MM.1S (cell line): ENCODE measurements around the gene PTPRN2.

ENCODE experiments used
- DNase-seq: peaks from one replicate; pipeline ENCODE4 v3.0.0-alpha.2; 2015
- H2AFZ ChIP-seq: fragments of 300-600 bp; sonication (generic); 2 replicates; pipeline ENCODE4 v1.6.0; 2016; ENCODE audit warnings: antibody characterized with exemption, low read length
- H3F3A ChIP-seq: fragments of 300-600 bp; sonication (generic); 2 replicates; pipeline ENCODE4 v1.6.1; 2016; ENCODE audit warnings: mild to moderate bottlenecking, antibody characterized with exemption, low read length, moderate library complexity, mixed read lengths; ENCODE audit not compliant: insufficient read depth
- H3K27ac ChIP-seq: fragments of 300-600 bp; sonication (generic); 2 replicates; pipeline ENCODE4 v1.5.1; 2016; ENCODE audit warnings: mild to moderate bottlenecking, low read length
- H3K27me3 ChIP-seq: fragments of 300-600 bp; sonication (generic); replicated peaks from 2 replicates; pipeline ENCODE4 v1.6.0; 2016; ENCODE audit warnings: low read length; ENCODE audit not compliant: insufficient read depth
- H3K36me3 ChIP-seq: fragments of 300-600 bp; sonication (generic); replicated peaks from 2 replicates; pipeline ENCODE4 v1.6.1; 2016; ENCODE audit warnings: mild to moderate bottlenecking, low read length, mixed read lengths; ENCODE audit not compliant: insufficient read depth
- H3K4me1 ChIP-seq: fragments of 300-600 bp; sonication (generic); 2 replicates; pipeline ENCODE4 v1.6.1; 2016; ENCODE audit warnings: low read length, mixed read lengths
- H3K4me2 ChIP-seq: fragments of 300-600 bp; sonication (generic); 2 replicates; pipeline ENCODE4 v1.6.0; 2016; ENCODE audit warnings: low read depth, low read length
- H3K4me3 ChIP-seq: fragments of 300-600 bp; sonication (generic); 2 replicates; pipeline ENCODE4 v1.5.1; 2016; ENCODE audit warnings: low read length, mixed read lengths
- H3K79me2 ChIP-seq: fragments of 300-600 bp; sonication (generic); 2 replicates; pipeline ENCODE4 v1.6.1; 2016; ENCODE audit warnings: mixed run types, low read length, mixed read lengths
- H3K9ac ChIP-seq: fragments of 300-600 bp; sonication (generic); 2 replicates; pipeline ENCODE4 v1.6.1; 2016; ENCODE audit warnings: low read length, mixed read lengths
- H3K9me2 ChIP-seq: fragments of 300-600 bp; sonication (generic); replicated peaks from 2 replicates; pipeline ENCODE4 v1.6.1; 2016; ENCODE audit warnings: mild to moderate bottlenecking, low read length, mixed read lengths; ENCODE audit not compliant: insufficient read depth
- H3K9me3 ChIP-seq: fragments of 300-600 bp; sonication (generic); replicated peaks from 2 replicates; pipeline ENCODE4 v1.6.1; 2016; ENCODE audit warnings: mild to moderate bottlenecking, low read length, mixed read lengths; ENCODE audit not compliant: insufficient read depth
- H4K20me1 ChIP-seq: fragments of 300-600 bp; sonication (generic); 2 replicates; pipeline ENCODE4 v1.6.1; 2016; ENCODE audit warnings: mild to moderate bottlenecking, low read length, moderate library complexity, mixed read lengths; ENCODE audit not compliant: insufficient read depth
- CTCF ChIP-seq: fragments of 300-600 bp; sonication (generic); IDR thresholded peaks from 2 replicates; pipeline ENCODE4 v1.5.1; 2016; ENCODE audit warnings: antibody characterized with exemption, low read length, mixed read lengths
- EZH2 ChIP-seq: fragments of 300-600 bp; sonication (generic); optimal IDR thresholded peaks from 2 replicates; pipeline ENCODE3; 2017; ENCODE audit warnings: low read depth, mild to moderate bottlenecking, antibody characterized with exemption, low read length, mixed read lengths
- EZH2phosphoT487 ChIP-seq: fragments of 300-600 bp; sonication (generic); IDR thresholded peaks from 2 replicates; pipeline ENCODE4 v1.6.1; 2018; ENCODE audit warnings: antibody characterized with exemption, low read length

Gene PTPRN2

GRCh38 chr7:157573244-157573643 lies 1014.4 kb downstream of the PTPRN2 start:
- Histone ChIP-seq H3K79me2 (no peaks in the 10 kb centered on the region), H3F3A (no peaks in the 10 kb centered on the region), H3K9ac (no peak overlapping the region), H3K9me3 (no peaks in the 10 kb centered on the region), H3K27ac (no peak overlapping the region), H3K27me3 (peaks cover 99% of the 10 kb centered on the region), H3K4me1 (no peaks in the 10 kb centered on the region), H2AFZ (no peak overlapping the region), H3K36me3 (no peaks in the 10 kb centered on the region), H4K20me1 (no peaks in the 10 kb centered on the region), H3K4me3 (no peak overlapping the region), H3K9me2 (no peaks in the 10 kb centered on the region), H3K4me2 (no peak overlapping the region)
- no peak for DNase-seq
- TF ChIP-seq EZH2phosphoT487, result no peak
- no peak for TF ChIP-seq EZH2
- no peak for TF ChIP-seq CTCF

- no peak for DNase-seq
- no peak for TF ChIP-seq CTCF
- no peak for TF ChIP-seq EZH2phosphoT487
- no peaks in the 10 kb centered on the region for H3K36me3 ChIP-seq
- H3K4me1 ChIP-seq, result no peaks in the 10 kb centered on the region
- no peak overlapping the region for H3K9ac ChIP-seq
- no peaks in the 10 kb centered on the region for H3K9me2 ChIP-seq
- H3F3A ChIP-seq, result no peaks in the 10 kb centered on the region
- no peaks in the 10 kb centered on the region for H3K9me3 ChIP-seq
- H4K20me1 ChIP-seq, result no peaks in the 10 kb centered on the region
- no peak overlapping the region for H2AFZ ChIP-seq
- H3K79me2 ChIP-seq, result no peaks in the 10 kb centered on the region
- H3K4me2 ChIP-seq, result no peak overlapping the region
- H3K4me3 ChIP-seq, result no peak overlapping the region
- H3K27ac ChIP-seq, result no peak overlapping the region
- peaks cover 99% of the 10 kb centered on the region for H3K27me3 ChIP-seq
Measured at GRCh38 chr7:157572622-157573021, 1015.0 kb downstream of the PTPRN2 start.

GRCh38 chr7:157570531-157571200 lies 1017.0 kb downstream of the PTPRN2 start:
- peaks cover 99% of the 10 kb centered on the region for H3K27me3 ChIP-seq
- H3K4me2 ChIP-seq, result no peak overlapping the region
- no peaks in the 10 kb centered on the region for H3K4me1 ChIP-seq
- no peaks in the 10 kb centered on the region for H3F3A ChIP-seq
- TF ChIP-seq EZH2phosphoT487, result no peak
- no peak for TF ChIP-seq CTCF
- TF ChIP-seq EZH2, result no peak
- no peaks in the 10 kb centered on the region for H3K36me3 ChIP-seq
- H3K4me3 ChIP-seq, result no peak overlapping the region
- no peaks in the 10 kb centered on the region for H3K9me2 ChIP-seq
- H3K9me3 ChIP-seq, result no peaks in the 10 kb centered on the region
- no peak overlapping the region for H3K9ac ChIP-seq
- H4K20me1 ChIP-seq, result no peaks in the 10 kb centered on the region
- no peak overlapping the region for H2AFZ ChIP-seq
- no peak for DNase-seq
- no peak overlapping the region for H3K27ac ChIP-seq
- no peaks in the 10 kb centered on the region for H3K79me2 ChIP-seq
